Breast epithelium (tissue), 4 donors: ENCODE results near the gene FHIT. TPM values are rescaled to one million over a fixed set of nuclear protein-coding genes. Genes with fewer than 3 reads are reported as not detected.

ENCODE experiments used
- DNase-seq, 2 donors: peaks; one replicate each; pipeline ENCODE4 v3.0.0-alpha.2; 2019; ENCODE audit warnings: low spot score in 2 of 2
- H3K27ac ChIP-seq, 2 donors: fragments of 200-600 bp; sonication (generic) in 1 of 2; one replicate each; pipeline ENCODE4 v1.5.1; 2016 to 2019; ENCODE audit warnings: mild to moderate bottlenecking in 1 of 2
- H3K27me3 ChIP-seq, 2 donors: fragments of 200-600 bp; sonication (generic) in 1 of 2; one replicate each; pipeline versions ENCODE4 v1.5.1 to v1.6.0; 2017 to 2019; ENCODE audit warnings: control low read depth in 1 of 2, mild to moderate bottlenecking in 1 of 2
- H3K36me3 ChIP-seq: fragments of 200-600 bp; one replicate; pipeline ENCODE4 v1.5.1; 2019
- H3K4me1 ChIP-seq, 2 donors: fragments of 200-600 bp; sonication (generic); one replicate each; pipeline ENCODE4 v1.5.1; 2016 to 2019; ENCODE audit warnings: control low read depth in 1 of 2
- H3K4me3 ChIP-seq, 3 donors: fragments of 200-600 bp; sonication (generic); 1 replicate in 2 of 3; 2 replicates in 1 of 3; pipeline ENCODE4 v1.5.1; 2016 to 2019; ENCODE audit warnings: mild to moderate bottlenecking in 3 of 3, moderate library complexity in 2 of 3
- H3K9me3 ChIP-seq, 2 donors: fragments of 200-600 bp; sonication (generic) in 1 of 2; one replicate each; pipeline ENCODE4 v1.5.1; 2016 to 2019; ENCODE audit warnings: control low read depth in 1 of 2
- CTCF ChIP-seq, 3 donors: fragments of 450-650 bp; IDR thresholded peaks; one replicate each; pipeline ENCODE4 v1.5.1; 2016 to 2017; ENCODE audit warnings: antibody characterized with exemption in 3 of 3, mild to moderate bottlenecking in 3 of 3, moderate library complexity in 3 of 3
- POLR2A ChIP-seq: fragments of 450-650 bp; IDR thresholded peaks from one replicate; pipeline ENCODE4 v1.6.1; 2016; ENCODE audit warnings: antibody characterized with exemption, mild to moderate bottlenecking, moderate library complexity
- POLR2AphosphoS5 ChIP-seq, 3 donors: sonication (generic); formaldehyde crosslinking; IDR thresholded peaks; one replicate each; pipeline ENCODE4 v1.6.1; 2017; ENCODE audit warnings: antibody characterized with exemption in 3 of 3
- intact Hi-C: fragments of 100-400 bp; cut with DNase I; formaldehyde crosslinking; loops from one replicate; pipeline ENCODE4 v1.15.1; 2023; ENCODE audit warnings: low total_unique reads
- total RNA-seq, 3 donors: library from RNA; depleted of rRNA; stranded (reverse); fragments of >200 nt; gene quantifications; one replicate each; pipeline ENCODE4 v1.1.0, GENCODE V29; 2016

FHIT gene
- total RNA-seq, 3 donors from 2014 or later = 9.0 to 19.2 (median 17.7) TPM

- H3K9me3 ChIP-seq = peaks cover 0 to 7% of the 10 kb centered on the region in 2 donors
- no peak overlapping the region for H3K27ac ChIP-seq
- H3K36me3 ChIP-seq = no peaks in the 10 kb centered on the region
- intact Hi-C loops = no loop called here
- no peak for DNase-seq
- TF ChIP-seq CTCF (IDR thresholded peaks at IDR 0.05) = no peak
- no peak for TF ChIP-seq POLR2AphosphoS5 (IDR thresholded peaks at IDR 0.05)
- no peak for TF ChIP-seq POLR2A
- H3K4me3 ChIP-seq = no peak overlapping the region
- no peaks in the 10 kb centered on the region for H3K27me3 ChIP-seq
- no peaks in the 10 kb centered on the region for H3K4me1 ChIP-seq
Measured at GRCh38 chr3:60514085-60514649, 737.1 kb downstream of the FHIT start.

GRCh38 chr3:60513241-60513640, 738.0 kb downstream of the FHIT start:
- DNase-seq = no peak
- Histone ChIP-seq H3K4me3 (no peak overlapping the region), H3K9me3 (peaks cover 0 to 7% of the 10 kb centered on the region in 2 donors), H3K36me3 (no peaks in the 10 kb centered on the region), H3K27ac (no peak overlapping the region), H3K4me1 (no peaks in the 10 kb centered on the region), H3K27me3 (no peaks in the 10 kb centered on the region)
- TF ChIP-seq CTCF (IDR thresholded peaks at IDR 0.05) = no peak
- no peak for TF ChIP-seq POLR2A
- TF ChIP-seq POLR2AphosphoS5 (IDR thresholded peaks at IDR 0.05) = no peak
- intact Hi-C loops = no loop called here

GRCh38 chr3:60512506-60512905, 738.7 kb downstream of the FHIT start:
- no peak overlapping the region for H3K27ac ChIP-seq
- DNase-seq = no peak
- H3K36me3 ChIP-seq = no peaks in the 10 kb centered on the region
- no peaks in the 10 kb centered on the region for H3K4me1 ChIP-seq
- H3K9me3 ChIP-seq = peaks cover 0 to 7% of the 10 kb centered on the region in 2 donors
- H3K27me3 ChIP-seq = no peaks in the 10 kb centered on the region
- TF ChIP-seq CTCF (IDR thresholded peaks at IDR 0.05) (no peak), POLR2A (no peak), POLR2AphosphoS5 (IDR thresholded peaks at IDR 0.05) (no peak)
- H3K4me3 ChIP-seq = no peak overlapping the region
- intact Hi-C loops = no loop called here

GRCh38 chr3:60509471-60509870, 741.8 kb downstream of the FHIT start:
- no peak overlapping the region for H3K4me3 ChIP-seq
- intact Hi-C loops = no loop called here
- no peaks in the 10 kb centered on the region for H3K4me1 ChIP-seq
- no peak for TF ChIP-seq CTCF (IDR thresholded peaks at IDR 0.05)
- no peak for TF ChIP-seq POLR2AphosphoS5 (IDR thresholded peaks at IDR 0.05)
- TF ChIP-seq POLR2A = no peak
- no peaks in the 10 kb centered on the region for H3K27me3 ChIP-seq
- peaks cover 0 to 7% of the 10 kb centered on the region in 2 donors for H3K9me3 ChIP-seq
- H3K27ac ChIP-seq = no peak overlapping the region
- H3K36me3 ChIP-seq = no peaks in the 10 kb centered on the region
- no peak for DNase-seq

- DNase-seq = no peak
- TF ChIP-seq POLR2A (no peak), POLR2AphosphoS5 (IDR thresholded peaks at IDR 0.05) (no peak), CTCF (IDR thresholded peaks at IDR 0.05) (no peak)
- Histone ChIP-seq H3K4me3 (no peak overlapping the region), H3K27me3 (no peaks in the 10 kb centered on the region), H3K27ac (no peak overlapping the region), H3K9me3 (no peaks in the 10 kb centered on the region), H3K36me3 (no peaks in the 10 kb centered on the region), H3K4me1 (no peaks in the 10 kb centered on the region)
- intact Hi-C loops = no loop called here
Measured at GRCh38 chr3:60504827-60505457, 746.3 kb downstream of the FHIT start.
